ENCODE data around the gene OCRL.
A peak's percentile ranks its signal among the peaks of the same experiment; 100 is the strongest.

OCRL gene

DNA sequence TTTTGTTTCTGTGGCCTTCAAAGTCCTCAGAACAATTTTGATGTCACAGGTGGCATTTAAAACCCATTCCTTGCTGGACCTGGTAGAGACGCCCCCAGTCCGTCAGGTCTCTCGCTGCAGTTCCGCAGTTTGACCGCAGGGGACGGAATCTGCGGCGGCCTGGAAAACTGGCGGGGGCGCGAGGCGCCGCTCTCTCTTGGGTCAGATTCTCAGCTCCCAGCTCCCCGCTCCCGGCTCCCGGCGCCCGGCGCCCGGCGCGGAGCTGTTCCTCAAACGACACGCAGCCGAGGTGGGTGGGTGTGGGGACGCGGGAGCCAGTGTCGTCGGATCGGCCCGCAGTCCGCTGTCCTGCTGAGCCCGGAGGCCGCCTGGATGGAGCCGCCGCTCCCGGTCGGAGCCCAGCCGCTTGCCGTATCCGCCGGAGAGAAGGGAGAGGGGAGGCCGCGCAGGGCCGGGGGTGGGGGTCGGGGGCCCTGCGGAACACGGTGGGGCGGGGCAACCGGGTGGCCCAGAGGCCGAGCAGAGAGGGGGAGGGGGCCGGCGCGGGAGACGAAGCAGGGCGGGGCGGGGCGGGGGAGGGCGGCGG, at the start of gene OCRL:
Gene OCRL (plus strand): TSS at position 192 of the 586 bp plus-strand sequence. CDS start 181 bp downstream, at position 373.
- peak; percentile 85 for DNase-seq

DNA sequence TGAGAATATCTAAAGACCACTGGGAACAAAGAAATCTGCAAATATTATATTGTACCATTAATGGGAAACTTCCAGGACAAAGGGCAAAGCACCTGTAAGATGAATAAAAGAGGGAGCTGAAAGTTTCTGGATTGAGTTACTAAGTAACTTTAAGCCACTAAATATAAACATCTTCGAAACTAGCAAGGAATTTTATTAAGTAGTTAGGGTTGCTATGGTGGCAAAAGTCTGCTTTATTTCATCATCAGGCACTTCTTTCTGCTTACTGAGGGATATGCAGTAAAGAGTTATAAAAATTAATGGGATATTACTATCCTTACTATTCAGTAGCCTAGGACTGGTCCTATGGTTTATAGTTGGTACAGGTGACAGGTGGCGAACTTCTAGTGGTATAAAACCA, 49.7 kb upstream of the OCRL start:
- no peak for DNase-seq

DNA sequence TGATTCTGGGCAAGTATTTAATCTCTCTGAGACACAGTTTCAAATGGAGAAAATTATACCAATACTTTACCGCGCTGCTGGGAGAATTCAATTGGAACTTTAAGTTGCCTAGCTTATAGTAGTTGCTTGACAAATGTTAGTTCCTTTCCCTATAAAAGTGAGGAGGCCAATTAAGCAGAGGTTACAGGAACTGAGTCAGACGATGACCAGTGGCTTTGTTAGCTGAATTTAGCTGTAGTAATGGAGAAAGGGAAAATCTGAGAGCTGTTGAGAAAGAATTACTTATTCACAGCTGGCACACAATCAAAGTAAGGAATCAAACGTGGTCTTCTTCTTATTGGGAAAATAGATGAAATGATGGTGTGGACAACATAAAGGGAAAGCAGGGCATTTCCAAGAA, 46.4 kb upstream of the OCRL start:
- no peak for DNase-seq

- no peak for DNase-seq
Observed at GRCh38 chrX:129494887-129495286, 45.2 kb upstream of the OCRL start.

DNA sequence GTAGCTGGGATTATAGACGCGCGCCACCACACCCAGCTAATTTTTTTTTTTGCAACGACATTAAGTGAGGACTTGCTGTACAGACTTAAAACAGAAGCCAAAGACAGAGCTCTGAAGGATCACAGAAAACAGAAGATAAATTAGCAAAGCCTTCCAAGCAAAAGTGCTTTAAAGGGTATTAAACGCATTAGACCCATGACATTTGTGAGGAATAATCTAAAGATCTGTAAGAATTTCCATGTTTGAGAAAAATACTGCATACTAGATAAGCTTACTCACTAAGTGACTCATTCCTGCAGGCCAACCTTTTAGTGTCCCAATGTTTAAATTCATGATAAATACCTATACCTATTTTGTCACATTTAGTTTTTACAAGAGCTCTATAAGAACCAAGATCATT, 44.2 kb upstream of the OCRL start:
- no peak for DNase-seq

- DNase-seq: no peak
Observed at GRCh38 chrX:129496625-129497024, 43.4 kb upstream of the OCRL start.

- DNase-seq: no peak
Observed at GRCh38 chrX:129497146-129497843, 42.8 kb upstream of the OCRL start.

- no peak for DNase-seq
Observed at GRCh38 chrX:129510331-129510730, 29.7 kb upstream of the OCRL start.

DNA sequence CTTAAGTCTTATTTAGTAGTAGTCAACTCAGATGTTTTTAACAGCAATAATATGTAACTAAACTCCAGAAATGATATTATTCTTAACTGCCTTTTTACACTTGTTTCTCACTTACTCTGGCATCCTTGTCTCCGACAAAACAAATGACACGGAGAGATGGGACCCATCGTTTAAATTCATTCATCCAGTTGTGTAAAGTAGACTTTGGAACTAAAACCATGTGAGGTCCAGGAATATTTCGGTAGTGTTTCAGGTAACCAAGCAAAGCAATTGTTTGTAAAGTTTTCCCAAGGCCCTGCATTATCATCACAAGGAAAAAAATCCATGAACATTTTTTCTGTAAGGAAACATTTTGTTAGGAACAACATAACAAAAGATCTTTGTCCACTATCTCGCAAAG, 28.4 kb upstream of the OCRL start:
- no peak for DNase-seq

DNA sequence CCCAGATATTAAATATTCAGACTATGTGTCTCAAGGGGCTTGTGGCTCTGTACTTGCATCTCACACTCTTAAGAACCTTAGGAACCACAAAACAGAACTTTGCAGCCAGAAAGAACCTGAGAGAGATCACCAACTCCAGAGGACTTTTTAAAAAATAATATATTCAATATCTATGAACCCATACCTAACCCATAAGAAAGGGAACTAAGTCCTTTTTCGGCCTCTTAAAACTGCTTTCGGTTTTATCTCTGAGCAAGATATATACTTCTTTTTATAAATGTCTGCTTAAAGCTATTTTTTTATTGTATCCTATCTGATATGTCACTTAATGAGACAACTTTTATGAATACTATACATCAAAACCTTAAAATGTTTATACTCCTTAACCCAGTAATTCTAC, 27.6 kb upstream of the OCRL start:
- no peak for DNase-seq

- no peak for DNase-seq
Observed at GRCh38 chrX:129516402-129516801, 23.7 kb upstream of the OCRL start.

- DNase-seq: no peak
Observed at GRCh38 chrX:129520151-129520550, 19.9 kb upstream of the OCRL start.

DNA sequence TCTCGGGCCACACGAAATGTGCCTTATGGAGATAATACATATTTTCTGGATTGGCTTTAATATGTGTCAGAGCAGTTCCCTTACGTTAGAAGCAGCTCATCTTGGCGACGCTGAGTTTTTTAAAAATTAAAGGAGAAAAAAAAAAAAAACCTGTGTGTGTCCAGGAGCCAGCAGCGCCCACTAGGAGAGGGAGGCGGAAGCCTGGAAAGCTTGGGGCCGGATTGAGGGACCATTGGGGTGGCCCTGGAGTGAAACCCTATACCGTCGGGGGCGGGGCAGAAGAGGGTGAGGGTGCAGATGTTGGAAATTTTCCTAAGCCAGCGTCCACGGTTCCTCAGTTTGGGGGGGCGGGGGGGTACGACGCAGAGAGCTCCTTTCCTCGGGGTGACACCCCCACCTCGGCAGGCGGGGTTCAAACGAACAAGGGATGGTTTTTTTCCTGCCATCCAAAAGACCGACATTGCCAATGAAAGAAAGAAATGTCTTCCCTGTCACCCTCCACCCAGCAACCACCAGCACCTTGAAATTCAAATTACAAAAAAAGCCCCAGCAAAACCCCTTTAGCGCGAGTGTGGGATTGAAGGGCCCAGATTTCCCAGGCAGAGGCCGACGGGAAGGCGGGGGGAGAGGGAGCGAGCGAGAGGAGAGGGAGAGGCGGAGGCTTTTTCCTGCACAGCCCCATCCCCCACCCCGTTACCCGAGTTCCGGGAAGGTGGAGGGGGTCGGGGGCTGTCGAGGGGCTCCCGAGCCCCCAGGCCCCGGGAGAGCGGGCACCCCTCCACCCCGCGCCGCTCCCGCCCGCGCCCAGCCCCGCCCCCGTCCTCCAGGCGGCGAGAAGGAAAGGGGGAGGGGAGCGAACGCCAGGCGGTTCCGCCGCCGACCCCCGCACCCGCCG, 17.6 kb upstream of the OCRL start:
- DNase-seq: peak; percentile 75

GRCh38 chrX:129523079-129523911, 16.8 kb upstream of the OCRL start, which contains the start of gene SMARCA1:
Gene SMARCA1, minus strand, starts transcription at chrX:129523490. Its CDS starts 120 bp downstream, at chrX:129523370.
- DNase-seq: peak; percentile 61

- no peak for DNase-seq
Observed at GRCh38 chrX:129524250-129524850, 15.7 kb upstream of the OCRL start.

DNA sequence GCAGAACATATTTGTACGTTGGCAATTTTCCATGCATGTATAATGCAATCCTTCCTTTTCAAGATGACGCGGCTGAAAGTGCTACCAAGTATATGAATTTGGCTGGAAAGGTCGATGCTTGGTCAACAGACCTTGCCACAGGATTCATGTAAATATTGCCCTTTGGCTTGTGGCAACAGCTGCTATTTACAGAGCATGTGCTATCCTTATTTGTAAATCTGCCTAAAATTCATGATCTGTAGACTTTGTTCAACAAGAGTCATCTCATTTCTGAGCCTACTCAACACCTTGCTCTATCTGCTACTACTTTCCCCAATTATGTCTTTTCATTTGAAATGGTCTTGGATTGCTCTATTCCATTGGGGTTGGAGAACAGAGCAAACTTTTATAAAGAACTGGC, 14.9 kb upstream of the OCRL start:
- no peak for DNase-seq

DNA sequence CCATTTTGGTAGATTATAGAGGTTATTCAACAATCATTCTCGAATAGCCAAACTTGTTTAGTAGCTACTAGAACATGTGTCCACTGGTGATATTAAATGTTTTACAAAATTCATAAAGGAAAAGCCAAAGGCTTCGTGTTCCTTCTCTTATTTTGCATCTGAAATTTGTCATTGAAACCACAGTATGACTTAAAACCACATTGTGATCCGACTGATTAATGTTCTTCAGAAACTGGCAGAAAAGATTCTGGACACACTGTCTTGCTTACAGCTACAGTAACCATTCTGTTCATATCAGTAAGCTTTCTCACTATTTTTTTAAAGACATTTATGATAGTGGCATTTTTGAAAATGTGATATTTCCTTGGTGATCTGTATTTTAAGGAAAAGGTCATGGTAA, 14.2 kb upstream of the OCRL start:
- DNase-seq: no peak

DNA sequence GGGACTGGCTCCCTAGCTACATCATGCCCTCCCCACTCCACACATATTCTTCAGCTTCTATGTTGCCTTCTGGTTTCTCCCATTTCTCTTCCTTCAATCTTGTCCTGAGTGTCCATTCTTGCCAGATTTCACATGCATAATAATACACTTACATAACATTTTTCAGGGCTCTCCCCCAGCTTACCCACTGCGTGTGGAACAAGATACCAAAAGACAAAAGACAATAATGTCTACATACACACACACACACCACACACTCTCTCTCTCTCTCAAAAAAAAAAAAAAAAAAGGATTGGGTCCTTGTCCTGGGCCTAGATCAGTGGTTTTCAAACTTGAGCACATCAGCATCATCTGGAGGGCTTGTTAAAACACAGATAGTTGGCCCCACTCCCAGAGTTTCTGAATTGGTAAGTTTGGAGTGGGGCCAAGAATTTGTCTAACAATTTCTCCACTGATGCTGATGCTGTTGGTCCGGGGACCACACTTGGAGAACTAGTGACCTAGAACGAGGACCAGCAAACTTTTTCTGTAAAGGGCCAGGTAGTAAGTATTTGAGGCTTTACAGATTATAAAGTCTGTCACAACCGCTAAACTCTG, 10.3 kb upstream of the OCRL start:
- peak; percentile 74 for DNase-seq

DNA sequence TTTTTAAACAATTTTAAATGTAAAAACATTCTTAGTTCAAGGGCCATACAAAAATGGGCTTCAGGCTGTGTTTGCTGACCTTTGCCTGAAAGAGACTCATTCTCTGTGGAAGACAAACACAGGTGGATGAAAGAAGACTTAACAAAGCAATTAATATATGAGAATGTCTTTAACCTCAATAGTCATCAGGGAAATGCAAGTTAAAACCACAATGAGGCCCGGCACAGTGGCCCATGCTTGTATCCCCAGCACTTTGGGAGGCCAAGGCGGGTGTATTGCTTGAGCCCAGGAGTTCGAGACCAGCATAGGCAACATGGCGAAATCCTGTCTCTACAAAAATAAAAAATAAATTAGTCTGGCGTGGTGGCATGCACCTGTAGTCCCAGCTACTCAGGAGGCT, 9.6 kb upstream of the OCRL start:
- DNase-seq: no peak

GRCh38 chrX:129531132-129531531, 8.9 kb upstream of the OCRL start:
- DNase-seq: no peak

GRCh38 chrX:129534816-129535578, 5.1 kb upstream of the OCRL start:
- DNase-seq: no peak
